Right lobe of liver (tissue), 6 donors: ENCODE data around the gene KRT35. TPM values are rescaled to one million over a fixed set of nuclear protein-coding genes. Genes with fewer than 3 reads are reported as not detected.

Experiments
- ATAC-seq, 4 donors: fragments of 200-7000 bp; cut with Tn5 transposase; one replicate each; pipeline ENCODE4 v1.9.1; 2020; ENCODE audit warnings: mild to moderate bottlenecking in 4 of 4, moderate library complexity in 4 of 4
- DNase-seq, 3 donors: peaks; one replicate each; pipeline ENCODE4 v3.0.0-alpha.2; 2020
- H3K27ac ChIP-seq, 3 donors: fragments of 200-600 bp; one replicate each; pipeline ENCODE4 v1.8.0; 2022
- H3K27me3 ChIP-seq, 2 donors: fragments of 200-600 bp; one replicate each; pipeline ENCODE4 v1.8.0; 2022
- H3K36me3 ChIP-seq, 4 donors: fragments of 200-600 bp; sonication (generic) in 1 of 4; one replicate each; pipeline versions ENCODE4 v1.5.1 to v1.8.0; 2017 to 2022; ENCODE audit warnings: control low read depth in 1 of 4
- H3K4me1 ChIP-seq, 4 donors: fragments of 200-600 bp; sonication (generic) in 1 of 4; one replicate each; pipeline versions ENCODE4 v1.5.1 to v1.8.0; 2017 to 2022; ENCODE audit warnings: control low read depth in 1 of 4
- H3K4me3 ChIP-seq, 3 donors: fragments of 200-600 bp; one replicate each; pipeline ENCODE4 v1.8.0; 2022
- H3K9me3 ChIP-seq, 4 donors: fragments of 200-600 bp; sonication (generic) in 1 of 4; one replicate each; pipeline versions ENCODE4 v1.5.1 to v1.8.0; 2017 to 2022; ENCODE audit warnings: control low read depth in 1 of 4
- POLR2A ChIP-seq: fragments of 450-650 bp; IDR thresholded peaks from one replicate; pipeline ENCODE4 v1.6.1; 2017; ENCODE audit warnings: antibody characterized with exemption, mild to moderate bottlenecking
- WGBS: methylation state at CpG from one replicate; pipeline ENCODE4 v1.1.6; 2018; ENCODE audit warnings: low coverage, low lambda C conversion rate; ENCODE audit not compliant: insufficient coverage; ENCODE audit errors: missing lambda C conversion rate; 5-methylcytosine and 5-hydroxymethylcytosine counted together
- intact Hi-C, 2 donors: fragments of 100-400 bp; cut with DNase I; formaldehyde crosslinking; loops; one replicate each; pipeline versions ENCODE4 v1.11.2 to v1.14.1; 2022
- total RNA-seq, 6 experiments: library from RNA; depleted of rRNA in 2 of 6; stranded (reverse); fragments of >200 nt in 2 of 6; fragmentation: NEBNext Ultra II Directional in 3 of 6; extraction: Animal tissue kit (Norgen Biotek cat#: 25700) in 3 of 6; gene quantifications; one replicate each; pipeline versions ENCODE4 v1.1.0 to v1.2.4, GENCODE V29; 2016 to 2023
- TF ChIP-seq, protein P1 (sequence below), 4 donors: fragments of 200-600 bp in 3 of 4; fragments of 450-650 bp in 1 of 4; IDR thresholded peaks; one replicate each; pipeline versions ENCODE4 v1.5.1 to v1.8.0; 2016 to 2022; ENCODE audit warnings: antibody characterized with exemption in 4 of 4, mild to moderate bottlenecking in 2 of 4
- donor health status: DM: no; HTN: yes; CAD: no.
- donor health status: DM: no; HTN: no; CAD: no.
- donor health status: DM: no; HTN: no; CAD: no.
- donor health status: DM: no; HTN: yes; CAD: no.
- donor health status: DM: no; HTN: yes; CAD: no.

The KRT35 gene
- total RNA-seq, 6 experiments from 2014 or later: not detected

- no peak for TF ChIP-seq POLR2A
- TF ChIP-seq, protein P1, sequence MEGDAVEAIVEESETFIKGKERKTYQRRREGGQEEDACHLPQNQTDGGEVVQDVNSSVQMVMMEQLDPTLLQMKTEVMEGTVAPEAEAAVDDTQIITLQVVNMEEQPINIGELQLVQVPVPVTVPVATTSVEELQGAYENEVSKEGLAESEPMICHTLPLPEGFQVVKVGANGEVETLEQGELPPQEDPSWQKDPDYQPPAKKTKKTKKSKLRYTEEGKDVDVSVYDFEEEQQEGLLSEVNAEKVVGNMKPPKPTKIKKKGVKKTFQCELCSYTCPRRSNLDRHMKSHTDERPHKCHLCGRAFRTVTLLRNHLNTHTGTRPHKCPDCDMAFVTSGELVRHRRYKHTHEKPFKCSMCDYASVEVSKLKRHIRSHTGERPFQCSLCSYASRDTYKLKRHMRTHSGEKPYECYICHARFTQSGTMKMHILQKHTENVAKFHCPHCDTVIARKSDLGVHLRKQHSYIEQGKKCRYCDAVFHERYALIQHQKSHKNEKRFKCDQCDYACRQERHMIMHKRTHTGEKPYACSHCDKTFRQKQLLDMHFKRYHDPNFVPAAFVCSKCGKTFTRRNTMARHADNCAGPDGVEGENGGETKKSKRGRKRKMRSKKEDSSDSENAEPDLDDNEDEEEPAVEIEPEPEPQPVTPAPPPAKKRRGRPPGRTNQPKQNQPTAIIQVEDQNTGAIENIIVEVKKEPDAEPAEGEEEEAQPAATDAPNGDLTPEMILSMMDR (IDR thresholded peaks at IDR 0.05): no peak
- Histone ChIP-seq H3K27me3 (no peaks in the 10 kb centered on the region), H3K36me3 (no peaks in the 10 kb centered on the region), H3K4me1 (no peaks in the 10 kb centered on the region), H3K27ac (no peak overlapping the region), H3K4me3 (no peak overlapping the region), H3K9me3 (no peaks in the 10 kb centered on the region)
- intact Hi-C loops: no loop called here
- ATAC-seq (no peak), DNase-seq (no peak)
- 65% methylated on average over 3 of the region's 5 CpGs for WGBS
Observed at GRCh38 chr17:41439375-41439774, 41.6 kb downstream of the KRT35 start.

- H3K27ac ChIP-seq: no peak overlapping the region
- intact Hi-C loops: no loop called here
- H3K4me1 ChIP-seq: no peaks in the 10 kb centered on the region
- no peak overlapping the region for H3K4me3 ChIP-seq
- no peaks in the 10 kb centered on the region for H3K36me3 ChIP-seq
- DNase-seq (no peak), ATAC-seq (no peak)
- 73% methylated on average over 5 of the region's 9 CpGs for WGBS
- H3K9me3 ChIP-seq: no peaks in the 10 kb centered on the region
- no peaks in the 10 kb centered on the region for H3K27me3 ChIP-seq
- TF ChIP-seq, protein P1 (IDR thresholded peaks at IDR 0.05): no peak
- TF ChIP-seq POLR2A: no peak
Observed at GRCh38 chr17:41437769-41438168, 43.2 kb downstream of the KRT35 start.

DNA sequence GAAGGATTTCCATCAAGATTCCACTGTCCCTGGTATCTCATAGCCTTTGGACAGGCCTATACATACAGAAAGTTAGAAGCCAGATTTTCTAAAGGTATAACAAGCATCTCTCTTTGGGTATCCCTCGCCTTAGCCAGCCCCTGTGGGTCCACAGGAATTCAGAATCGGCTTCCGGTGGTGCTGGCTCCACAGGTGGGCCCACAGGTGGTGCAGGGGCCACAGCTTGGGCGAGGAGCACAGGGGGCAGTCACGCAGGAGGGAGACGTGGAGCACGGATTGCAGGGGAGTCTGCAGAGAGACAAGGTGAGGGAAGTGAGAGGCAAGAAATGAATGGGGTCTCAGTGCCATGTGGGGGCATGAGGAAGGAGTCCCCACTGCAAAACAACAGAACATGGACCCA is 43.7 kb downstream of the KRT35 start:
- intact Hi-C loops: no loop called here
- DNase-seq (no peak), ATAC-seq (no peak)
- Histone ChIP-seq H3K4me1 (no peaks in the 10 kb centered on the region), H3K9me3 (no peaks in the 10 kb centered on the region), H3K27me3 (no peaks in the 10 kb centered on the region), H3K27ac (no peak overlapping the region), H3K4me3 (no peak overlapping the region), H3K36me3 (no peaks in the 10 kb centered on the region)
- no peak for TF ChIP-seq POLR2A
- TF ChIP-seq, protein P1 (IDR thresholded peaks at IDR 0.05): no peak
- WGBS: 45% methylated on average over 4 of the region's 7 CpGs

- Histone ChIP-seq H3K27ac (no peak overlapping the region), H3K9me3 (no peaks in the 10 kb centered on the region), H3K36me3 (no peaks in the 10 kb centered on the region), H3K4me3 (no peak overlapping the region), H3K4me1 (no peaks in the 10 kb centered on the region), H3K27me3 (no peaks in the 10 kb centered on the region)
- intact Hi-C loops: no loop called here
- WGBS: 52% methylated on average over 4 of the region's 5 CpGs
- no peak for DNase-seq
- no peak for ATAC-seq
- TF ChIP-seq, protein P1 (IDR thresholded peaks at IDR 0.05): no peak
- TF ChIP-seq POLR2A: no peak
Observed at GRCh38 chr17:41434415-41434814, 46.5 kb downstream of the KRT35 start.

DNA sequence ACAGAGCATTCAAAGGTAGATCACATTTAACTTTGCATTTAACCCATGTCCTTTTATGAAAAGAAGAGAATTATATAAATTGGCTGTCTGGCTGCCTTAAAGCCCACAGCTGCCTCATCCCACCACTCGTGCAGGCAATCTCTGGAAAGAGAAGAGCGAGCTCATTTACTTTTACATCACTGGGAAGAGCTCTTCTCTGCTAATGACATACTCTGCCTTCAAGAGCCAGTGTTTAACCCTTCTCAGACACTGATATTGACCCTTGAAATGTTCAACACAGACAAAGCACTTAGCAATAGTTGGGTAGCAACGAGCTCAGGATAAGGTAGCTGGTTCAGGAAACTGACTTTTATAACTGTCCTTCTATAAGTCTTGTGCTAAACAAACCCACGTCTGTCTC is 46.9 kb downstream of the KRT35 start:
- H3K36me3 ChIP-seq: no peaks in the 10 kb centered on the region
- no peaks in the 10 kb centered on the region for H3K27me3 ChIP-seq
- H3K27ac ChIP-seq: no peak overlapping the region
- WGBS: 29% methylated on average over 4 of the region's 4 CpGs
- no peak overlapping the region for H3K4me3 ChIP-seq
- DNase-seq (no peak), ATAC-seq (no peak)
- H3K9me3 ChIP-seq: no peaks in the 10 kb centered on the region
- no peak for TF ChIP-seq POLR2A
- TF ChIP-seq, protein P1 (IDR thresholded peaks at IDR 0.05): no peak
- no peaks in the 10 kb centered on the region for H3K4me1 ChIP-seq
- intact Hi-C loops: no loop called here
